Caki2 (cell line): Measurements from ENCODE around the gene CYTH2. TPM values are rescaled to one million over a fixed set of nuclear protein-coding genes. Genes with fewer than 3 reads are reported as not detected.

Experiments used
- DNase-seq: peaks from one replicate; pipeline ENCODE4 v3.0.0-alpha.2; 2015; ENCODE audit warnings: low read depth
- in situ Hi-C: cut with HindIII; loops from 2 replicates; pipeline ENCODE4 v1.10.0; 2016; ENCODE audit warnings: low sequenced_read_pairs, low pct_unique_long_range_greater_than_20kb, mixed read lengths
- total RNA-seq: library from RNA; depleted of rRNA; stranded (reverse); fragments of >200 nt; shearing (Covaris generic); gene quantifications from 2 replicates; pipeline ENCODE4 v1.2.3, GENCODE V29; 2014; ENCODE audit warnings: low replicate concordance

Gene CYTH2
- total RNA-seq, 1 experiment from 2014 or later: 164 TPM

DNA sequence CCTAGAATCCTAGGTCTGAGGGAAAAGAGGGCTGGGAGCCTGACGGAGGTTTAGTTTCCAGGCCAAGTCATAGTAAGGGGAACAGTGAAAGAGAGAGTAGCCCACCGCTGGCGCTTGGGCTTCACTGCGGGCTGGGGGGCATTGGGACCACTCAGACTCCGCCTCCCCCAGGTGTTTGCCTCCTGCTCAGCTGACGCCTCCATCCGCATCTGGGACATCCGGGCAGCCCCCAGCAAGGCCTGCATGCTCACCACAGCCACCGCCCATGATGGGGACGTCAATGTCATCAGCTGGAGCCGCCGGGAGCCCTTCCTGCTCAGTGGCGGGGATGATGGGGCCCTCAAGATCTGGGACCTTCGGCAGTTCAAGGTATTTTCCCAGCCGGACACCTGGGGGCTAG is 18.3 kb upstream of the CYTH2 start:
- DNase-seq: no peak
- in situ Hi-C loops: no loop called here

DNA sequence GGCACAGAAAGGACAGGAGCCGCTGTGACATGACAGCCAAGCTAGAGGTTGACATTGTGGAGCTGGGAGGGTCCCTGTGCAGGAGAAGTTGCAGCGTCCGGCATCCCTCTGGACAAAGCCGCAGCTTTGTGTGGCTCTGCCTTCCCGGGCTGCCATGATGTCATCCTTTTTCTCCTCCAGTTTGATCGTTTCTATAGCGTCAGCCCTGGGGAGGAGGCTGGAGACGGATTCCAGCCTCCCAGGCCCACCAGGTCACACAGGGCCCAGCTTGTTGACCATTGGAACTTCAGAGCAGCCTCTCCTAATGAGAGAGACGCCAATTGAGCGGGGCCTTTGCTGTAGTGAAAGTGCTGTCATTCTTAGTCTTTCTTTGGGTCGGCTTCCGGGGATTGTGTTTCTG is 17.5 kb upstream of the CYTH2 start:
- DNase-seq: no peak
- in situ Hi-C loops: no loop called here

DNA sequence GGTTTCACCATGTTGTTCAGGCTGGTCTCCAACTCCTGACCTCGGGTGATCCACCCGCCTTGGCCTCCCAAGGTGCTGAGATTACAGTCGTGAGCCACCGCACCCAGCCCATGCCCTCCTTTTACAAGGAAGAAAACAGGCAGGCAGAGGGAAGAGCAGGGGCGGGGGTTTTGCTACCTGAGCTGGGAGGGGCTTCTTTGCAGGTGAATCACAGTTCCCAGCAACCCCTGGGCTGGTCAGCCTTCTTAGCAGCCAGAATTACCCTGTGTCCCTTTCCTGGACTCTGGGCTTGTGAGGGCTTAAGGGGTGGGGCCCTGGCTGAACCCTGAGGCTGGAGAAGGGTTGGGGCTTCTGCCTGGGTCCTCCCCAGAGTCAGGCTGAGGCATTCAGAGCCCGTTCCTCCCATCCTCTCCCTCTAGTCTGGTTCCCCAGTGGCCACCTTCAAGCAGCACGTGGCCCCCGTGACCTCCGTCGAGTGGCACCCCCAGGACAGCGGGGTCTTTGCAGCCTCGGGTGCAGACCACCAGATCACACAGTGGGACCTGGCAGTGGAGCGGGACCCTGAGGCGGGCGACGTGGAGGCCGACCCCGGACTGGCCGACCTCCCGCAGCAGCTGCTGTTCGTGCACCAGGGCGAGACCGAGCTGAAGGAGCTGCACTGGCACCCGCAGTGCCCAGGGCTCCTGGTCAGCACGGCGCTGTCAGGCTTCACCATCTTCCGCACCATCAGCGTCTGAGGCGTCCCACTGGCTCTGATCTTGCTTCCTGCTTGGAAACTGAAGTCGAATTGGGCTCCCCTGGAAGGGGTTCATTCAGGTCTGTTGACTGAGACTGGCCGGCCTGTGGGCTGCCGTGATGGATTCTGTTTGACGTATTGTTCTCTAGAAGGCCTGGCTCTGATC is 16.6 kb upstream of the CYTH2 start:
- in situ Hi-C loops: no loop called here
- DNase-seq: no peak

GRCh38 chr19:48454150-48454730 is 14.9 kb upstream of the CYTH2 start:
- DNase-seq: no peak
- in situ Hi-C loops: no loop called here

DNA sequence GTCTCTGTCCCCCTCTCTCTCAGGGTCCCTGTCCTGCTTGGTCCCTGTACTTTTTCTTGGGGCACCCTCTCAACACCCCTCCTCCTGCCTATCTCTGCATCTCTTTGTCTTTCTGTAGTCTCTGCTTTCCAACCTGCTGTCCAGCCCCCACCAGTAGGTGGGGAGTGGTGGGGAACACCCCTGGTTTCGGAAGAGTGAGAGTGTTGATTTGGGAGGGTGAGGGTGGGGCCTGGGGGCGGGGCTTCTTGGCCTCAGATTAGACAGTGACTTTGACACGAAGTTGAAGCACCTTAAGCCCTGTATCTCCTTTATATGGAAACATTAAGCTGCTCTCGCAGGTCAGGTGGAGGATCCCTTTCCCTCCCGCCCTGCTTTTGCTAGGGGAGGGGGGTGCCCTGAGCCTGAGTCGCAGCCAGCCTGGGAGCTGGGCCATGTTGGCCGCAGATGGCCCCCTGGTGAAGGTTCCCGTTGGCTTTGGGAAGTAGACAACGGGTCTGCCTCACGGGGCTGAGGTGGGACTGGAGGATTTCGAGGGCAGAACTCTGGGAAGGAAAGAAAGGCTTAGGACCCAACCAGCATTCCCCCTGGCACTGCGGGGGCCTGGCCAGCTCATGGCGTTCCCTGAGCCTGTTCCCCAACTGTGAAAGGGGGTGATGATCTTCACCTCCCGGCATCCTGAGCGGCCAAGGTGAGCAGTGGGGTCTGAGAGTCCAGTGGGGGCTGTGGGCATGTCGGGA is 13.8 kb upstream of the CYTH2 start, which contains the start of gene KCNJ14:
TSS of gene KCNJ14 (plus strand) at position 404 of the 737 bp plus-strand sequence. CDS start 6,151 bp downstream, outside the sequence.
- in situ Hi-C loops: no loop called here
- DNase-seq: no peak

GRCh38 chr19:48455908-48456562 is 13.1 kb upstream of the CYTH2 start:
- in situ Hi-C loops: no loop called here
- DNase-seq: no peak

DNA sequence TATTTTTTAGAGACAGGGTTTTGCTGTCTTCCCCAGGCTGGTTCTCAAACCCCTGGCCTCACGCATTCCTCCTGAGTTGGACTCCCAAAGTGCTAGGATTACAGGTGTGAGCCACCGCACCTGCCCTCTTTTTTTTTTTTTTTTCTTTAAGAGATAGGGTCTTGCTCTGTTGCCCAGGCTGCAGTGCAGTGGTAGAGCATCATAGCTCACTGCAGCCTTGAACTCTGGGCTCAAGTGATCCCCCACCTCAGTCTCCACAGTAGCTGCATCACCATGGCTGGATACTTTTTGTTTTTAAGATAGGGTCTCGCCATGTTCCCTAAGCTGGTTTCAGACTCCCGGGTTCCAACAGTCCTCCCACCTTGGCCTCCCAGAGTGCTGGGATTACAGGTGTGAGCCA is 12.3 kb upstream of the CYTH2 start:
- in situ Hi-C loops: no loop called here
- DNase-seq: no peak

DNA sequence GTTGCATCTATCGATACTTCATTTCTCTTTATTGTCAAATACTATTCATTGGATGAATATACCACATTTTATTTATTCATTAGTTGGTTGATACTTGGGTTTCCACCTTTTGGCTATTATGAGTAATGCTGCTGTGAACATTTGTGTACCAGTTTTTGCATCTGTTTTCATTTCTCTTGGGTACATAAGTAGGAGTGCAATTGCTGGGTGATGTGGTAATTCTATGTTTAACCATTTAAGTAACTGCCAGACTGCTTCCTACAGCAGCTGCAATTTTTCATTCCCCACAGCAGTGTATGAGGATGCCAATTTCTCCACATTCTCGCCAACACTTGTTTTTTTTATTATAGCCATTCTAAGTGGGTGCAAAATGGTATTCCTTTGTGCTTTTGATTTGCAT is 11.2 kb upstream of the CYTH2 start:
- DNase-seq: no peak
- in situ Hi-C loops: no loop called here

DNA sequence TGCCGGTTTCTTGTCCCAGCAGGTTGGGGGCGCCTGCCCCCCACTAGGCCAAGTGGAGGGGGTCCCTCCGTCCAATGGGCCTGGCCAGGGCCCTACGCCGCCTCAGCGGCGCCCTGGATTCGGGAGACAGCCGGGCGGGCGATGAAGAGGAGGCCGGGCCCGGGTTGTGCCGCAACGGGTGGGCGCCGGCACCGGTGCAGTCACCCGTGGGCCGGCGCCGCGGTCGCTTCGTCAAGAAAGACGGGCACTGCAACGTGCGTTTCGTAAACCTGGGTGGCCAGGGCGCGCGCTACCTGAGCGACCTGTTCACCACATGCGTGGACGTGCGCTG is 7.6 kb upstream of the CYTH2 start:
- no peak for DNase-seq
- in situ Hi-C loops: no loop called here

- in situ Hi-C loops: no loop called here
- no peak for DNase-seq
These were observed 7.0 kb upstream of the CYTH2 start for GRCh38 chr19:48461982-48462655.

DNA sequence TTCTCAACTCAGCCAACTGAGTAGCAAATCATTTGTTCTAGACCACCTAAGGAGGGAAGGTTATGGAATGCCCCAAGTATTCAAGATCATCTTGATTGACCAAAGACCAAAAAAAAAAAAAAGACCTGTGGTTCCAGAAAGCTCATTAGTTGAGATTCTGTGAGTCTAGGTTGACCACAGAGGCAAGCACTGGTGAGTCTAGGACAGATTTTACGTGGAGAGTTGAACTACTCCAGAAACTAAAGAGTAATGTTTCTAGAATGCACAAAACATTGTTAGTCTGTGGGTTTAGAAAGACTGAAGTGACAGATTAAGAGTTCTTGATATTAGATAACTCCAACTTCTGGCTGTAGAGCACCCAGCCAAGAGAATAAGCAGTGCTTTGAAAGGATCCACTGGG is 4.0 kb upstream of the CYTH2 start:
- no peak for DNase-seq
- in situ Hi-C loops: no loop called here

DNA sequence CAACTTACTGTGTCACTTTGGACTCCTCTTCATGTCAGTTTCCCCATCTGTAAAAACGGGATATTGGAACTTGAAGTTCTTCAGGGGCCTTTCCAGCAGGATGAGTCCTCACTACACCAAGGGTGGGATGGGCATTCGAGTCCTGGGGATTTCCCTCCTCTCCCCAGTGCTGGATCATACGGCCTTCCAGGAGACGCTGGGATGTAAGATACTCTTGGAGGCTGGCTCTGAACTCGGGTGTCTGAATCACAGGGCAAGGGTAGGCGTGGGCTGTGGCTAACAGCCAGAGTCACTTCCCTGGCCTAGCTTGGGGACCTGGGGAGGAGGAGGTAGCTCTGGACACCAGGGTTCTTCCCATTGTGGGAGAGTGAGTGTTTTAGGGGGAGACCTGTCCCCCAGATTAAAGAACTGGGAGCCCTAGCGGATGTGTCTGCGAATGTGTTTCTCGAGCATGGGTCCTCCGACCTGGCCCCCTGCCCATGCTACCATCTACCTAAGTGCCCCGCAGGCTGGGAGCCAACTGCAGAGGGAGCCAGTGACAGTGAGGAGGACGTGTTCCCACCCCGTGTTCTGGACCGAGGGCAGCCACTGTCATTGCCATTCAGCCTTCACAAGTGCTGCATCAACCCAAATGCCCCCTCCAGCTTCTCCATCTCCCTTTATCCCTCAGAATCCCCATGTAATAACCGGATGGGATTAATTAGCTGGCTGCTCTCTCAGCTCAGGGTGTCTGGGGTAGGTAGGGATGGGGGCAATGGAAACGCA is 2.4 kb upstream of the CYTH2 start:
- DNase-seq: peak; percentile 71
- in situ Hi-C loops: no loop called here

DNA sequence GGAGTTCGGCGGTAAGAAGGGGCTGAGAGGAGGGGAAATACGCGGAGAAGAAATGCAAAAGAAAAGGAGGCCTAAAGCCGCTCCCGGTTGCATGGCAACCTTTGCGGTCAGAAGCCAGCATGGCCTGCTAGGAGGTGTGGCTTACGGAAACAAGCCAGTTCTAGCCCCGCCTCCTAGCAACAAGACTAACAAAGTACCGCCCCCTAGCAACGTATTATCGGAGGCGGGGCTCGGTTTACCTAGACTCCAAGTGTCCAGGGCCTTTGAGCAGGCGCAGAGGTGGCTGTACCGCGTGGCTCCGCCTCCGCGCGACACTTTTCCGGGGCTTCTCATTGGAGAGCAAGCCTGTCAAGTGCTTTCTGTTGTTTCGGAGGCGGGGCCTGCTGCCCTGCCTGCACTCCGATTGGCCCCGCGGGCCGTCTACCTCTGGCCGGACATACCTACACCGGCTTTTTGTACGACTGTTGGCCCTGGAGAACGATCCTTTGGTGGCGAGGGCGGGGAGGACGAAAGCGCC is 339 bp upstream of the CYTH2 start:
- peak; percentile 100 for DNase-seq

DNA sequence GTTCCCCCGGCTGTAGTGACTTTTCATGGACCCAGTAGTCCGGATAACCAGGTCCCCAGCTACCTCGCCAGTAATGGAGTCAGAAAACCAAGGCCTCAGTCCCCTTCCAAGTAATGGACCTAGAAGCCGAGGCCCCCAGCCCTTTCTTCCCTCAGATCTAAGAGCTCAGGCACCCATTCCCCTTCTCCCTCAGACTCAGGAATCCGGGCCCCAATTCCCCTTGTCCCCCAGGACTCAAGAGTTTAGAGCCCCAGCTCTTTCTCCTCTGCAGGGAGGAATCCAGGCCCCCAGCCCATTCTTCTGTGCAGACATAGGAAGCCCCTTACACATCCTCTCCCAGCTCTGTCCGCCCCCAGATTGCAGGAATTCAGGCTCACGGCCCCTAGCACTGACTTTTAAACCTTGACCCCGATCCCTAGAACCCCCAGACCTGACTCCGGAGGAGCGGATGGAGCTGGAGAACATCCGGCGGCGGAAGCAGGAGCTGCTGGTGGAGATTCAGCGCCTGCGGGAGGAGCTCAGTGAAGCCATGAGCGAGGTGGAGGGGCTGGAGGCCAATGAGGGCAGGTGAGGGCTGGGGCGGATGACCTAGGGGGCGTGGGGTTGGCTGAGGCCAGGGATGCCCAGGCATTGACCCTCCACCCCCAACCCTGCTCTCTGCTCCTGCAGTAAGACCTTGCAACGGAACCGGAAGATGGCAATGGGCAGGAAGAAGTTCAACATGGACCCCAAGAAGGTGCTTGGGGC is 938 bp downstream of the CYTH2 start:
- in situ Hi-C loops: no loop called here
- DNase-seq: no peak

More for the DNA sequence above, 339 bp upstream of the CYTH2 start:
- in situ Hi-C loops: no loop called here

DNA sequence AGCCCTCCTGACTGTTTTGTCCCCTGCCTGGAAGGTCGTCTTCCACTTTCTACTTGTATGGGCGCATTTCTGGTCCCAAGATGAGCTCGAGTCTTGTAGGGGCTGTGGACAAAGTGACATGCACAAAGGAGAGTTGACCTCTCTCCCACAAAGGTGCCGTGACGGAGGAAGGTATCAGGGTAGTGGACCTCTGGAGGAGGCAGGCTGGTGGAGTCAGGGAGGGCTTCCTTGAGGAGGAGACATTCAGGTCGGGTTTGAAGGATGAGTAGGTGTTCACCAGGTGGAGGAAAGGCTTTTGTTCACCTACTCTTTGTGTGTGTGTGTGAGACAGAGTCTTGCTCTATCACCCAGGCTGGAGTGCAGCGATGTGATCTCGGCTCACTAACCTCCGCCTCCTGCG is 1.7 kb downstream of the CYTH2 start:
- in situ Hi-C loops: no loop called here
- no peak for DNase-seq

DNA sequence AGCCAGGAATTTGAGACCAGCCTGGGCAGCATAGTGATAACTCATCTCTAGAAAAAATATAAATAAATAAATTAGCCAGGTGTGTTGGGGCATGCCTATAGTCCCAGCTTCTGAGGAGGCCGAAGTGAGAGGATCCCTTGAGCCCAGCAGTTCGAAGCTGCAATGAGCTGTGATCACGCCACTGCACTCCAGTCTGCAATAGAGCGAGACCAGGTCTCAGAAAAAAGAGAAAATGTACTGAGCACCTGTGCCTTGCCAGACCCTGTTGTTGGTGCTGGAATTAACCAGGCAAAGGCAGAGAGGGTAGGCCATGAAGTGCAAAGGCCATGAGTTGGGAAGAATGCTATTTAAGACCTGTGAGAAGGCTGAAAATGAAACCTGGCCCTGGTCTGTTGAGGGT is 2.7 kb downstream of the CYTH2 start:
- no peak for DNase-seq
- in situ Hi-C loops: no loop called here
